GM12872 (cell line): Measurements from ENCODE around the gene DDX41.

Experiments
- TF ChIP-seq, protein P1 (sequence below): IDR thresholded peaks from 3 replicates; pipeline ENCODE4 v1.5.1; 2011; ENCODE audit warnings: low read depth, mild to moderate bottlenecking, low read length, moderate library complexity; ENCODE audit not compliant: insufficient read depth

DDX41 gene

DNA sequence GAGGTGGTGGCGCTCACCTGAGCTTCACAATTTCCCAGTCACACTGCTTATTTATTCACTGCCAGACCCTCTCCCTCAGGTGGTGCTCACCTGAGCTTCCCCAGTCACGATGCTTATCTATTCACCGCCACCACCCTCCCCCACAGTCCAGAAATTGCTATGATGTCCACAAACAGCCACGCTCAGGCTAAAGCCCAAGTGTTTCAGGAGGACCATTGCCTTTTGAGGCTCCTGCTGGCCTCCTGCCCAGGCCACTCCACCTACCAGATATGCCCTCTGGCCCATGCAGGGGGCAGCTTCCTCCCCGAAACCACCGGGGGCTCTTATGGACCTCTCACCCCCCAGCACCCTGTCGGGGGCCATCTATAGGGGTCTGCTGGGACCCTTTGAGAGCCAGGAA is 23.9 kb downstream of the DDX41 start:
- TF ChIP-seq, protein P1, sequence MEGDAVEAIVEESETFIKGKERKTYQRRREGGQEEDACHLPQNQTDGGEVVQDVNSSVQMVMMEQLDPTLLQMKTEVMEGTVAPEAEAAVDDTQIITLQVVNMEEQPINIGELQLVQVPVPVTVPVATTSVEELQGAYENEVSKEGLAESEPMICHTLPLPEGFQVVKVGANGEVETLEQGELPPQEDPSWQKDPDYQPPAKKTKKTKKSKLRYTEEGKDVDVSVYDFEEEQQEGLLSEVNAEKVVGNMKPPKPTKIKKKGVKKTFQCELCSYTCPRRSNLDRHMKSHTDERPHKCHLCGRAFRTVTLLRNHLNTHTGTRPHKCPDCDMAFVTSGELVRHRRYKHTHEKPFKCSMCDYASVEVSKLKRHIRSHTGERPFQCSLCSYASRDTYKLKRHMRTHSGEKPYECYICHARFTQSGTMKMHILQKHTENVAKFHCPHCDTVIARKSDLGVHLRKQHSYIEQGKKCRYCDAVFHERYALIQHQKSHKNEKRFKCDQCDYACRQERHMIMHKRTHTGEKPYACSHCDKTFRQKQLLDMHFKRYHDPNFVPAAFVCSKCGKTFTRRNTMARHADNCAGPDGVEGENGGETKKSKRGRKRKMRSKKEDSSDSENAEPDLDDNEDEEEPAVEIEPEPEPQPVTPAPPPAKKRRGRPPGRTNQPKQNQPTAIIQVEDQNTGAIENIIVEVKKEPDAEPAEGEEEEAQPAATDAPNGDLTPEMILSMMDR = no peak

DNA sequence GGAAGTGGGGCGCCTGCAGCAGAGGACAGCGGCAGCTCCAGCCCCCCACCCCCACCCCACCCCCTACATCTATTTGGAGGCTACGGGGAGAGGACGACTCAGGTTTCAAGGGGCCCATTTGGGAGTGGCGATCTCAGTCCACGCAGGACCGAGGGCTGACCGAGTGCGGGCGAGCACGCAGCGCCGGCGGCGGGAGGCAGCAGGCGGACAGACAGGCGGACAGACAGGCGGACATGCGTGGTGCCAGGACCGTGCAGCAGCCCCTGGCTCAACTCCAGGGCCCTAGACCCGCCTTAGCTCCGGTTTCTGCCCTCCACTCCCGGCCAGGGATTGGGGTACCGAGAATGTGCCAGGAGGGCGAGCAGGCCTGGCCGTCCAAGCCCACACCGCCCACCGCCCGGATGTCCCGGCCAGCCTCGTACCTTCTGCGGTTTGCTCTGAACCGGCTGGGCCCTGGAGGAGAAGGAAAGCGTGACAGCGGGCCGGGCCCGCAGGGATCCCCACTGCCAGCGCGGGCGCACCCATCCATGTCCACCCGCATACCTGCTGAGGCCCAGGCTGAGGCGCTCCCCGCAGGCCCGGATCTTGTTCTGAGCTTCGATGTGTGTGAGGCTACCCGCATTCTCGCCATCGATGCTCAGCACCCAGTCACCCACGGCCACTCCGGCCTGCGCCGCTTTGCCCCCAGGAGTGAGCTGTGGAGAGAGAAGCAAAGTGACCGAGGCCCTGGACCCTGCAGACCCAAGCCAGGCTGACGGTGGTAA is 24.6 kb downstream of the DDX41 start:
- TF ChIP-seq, protein P1 = no peak

DNA sequence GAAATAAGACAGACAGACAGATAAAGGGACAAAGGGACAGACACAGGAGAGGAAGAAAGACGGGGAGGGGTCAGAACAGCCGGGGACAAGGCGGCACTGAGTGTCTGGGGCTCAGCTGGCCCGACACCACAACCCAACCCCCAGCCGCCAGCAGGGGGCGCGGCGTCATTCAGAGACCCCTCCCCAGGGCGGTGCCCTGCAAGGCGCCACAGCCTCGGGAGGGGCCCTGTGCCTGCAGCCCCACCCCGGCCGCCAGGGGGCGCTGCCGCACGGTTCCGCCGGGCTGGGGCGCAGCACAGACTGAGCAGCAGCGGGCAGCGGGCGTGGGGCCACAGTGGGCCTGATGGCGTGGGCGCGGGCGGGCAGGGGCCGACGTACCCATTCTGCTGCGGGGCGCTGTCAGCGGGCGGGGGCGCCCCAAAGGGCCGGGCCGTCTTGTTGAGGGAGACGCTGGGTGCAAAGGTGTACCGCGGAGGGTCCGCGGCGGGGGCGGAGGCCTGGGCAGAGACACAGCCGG is 25.3 kb downstream of the DDX41 start:
- TF ChIP-seq, protein P1 = peak; percentile 60

DNA sequence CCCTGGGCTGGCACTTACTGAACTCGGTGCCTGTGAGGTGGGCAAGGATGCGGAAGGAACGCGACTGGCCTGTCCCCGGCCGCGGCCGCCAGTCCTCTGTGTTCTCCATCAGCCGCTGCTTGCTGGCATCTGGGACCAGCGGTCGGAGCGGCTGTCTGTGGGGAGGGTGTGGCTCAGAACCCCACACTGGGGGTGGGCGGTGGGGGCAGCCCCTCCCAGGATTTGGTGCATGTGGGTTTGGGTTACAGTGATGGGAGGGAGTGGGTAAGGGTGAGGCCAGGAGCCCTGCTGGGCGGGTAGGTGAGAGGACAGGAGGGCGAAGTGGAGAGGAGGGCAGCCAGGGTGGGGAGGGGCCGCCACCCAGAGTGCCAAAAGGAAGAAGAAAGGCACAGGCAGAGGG is 25.8 kb downstream of the DDX41 start:
- TF ChIP-seq, protein P1 = no peak

DNA sequence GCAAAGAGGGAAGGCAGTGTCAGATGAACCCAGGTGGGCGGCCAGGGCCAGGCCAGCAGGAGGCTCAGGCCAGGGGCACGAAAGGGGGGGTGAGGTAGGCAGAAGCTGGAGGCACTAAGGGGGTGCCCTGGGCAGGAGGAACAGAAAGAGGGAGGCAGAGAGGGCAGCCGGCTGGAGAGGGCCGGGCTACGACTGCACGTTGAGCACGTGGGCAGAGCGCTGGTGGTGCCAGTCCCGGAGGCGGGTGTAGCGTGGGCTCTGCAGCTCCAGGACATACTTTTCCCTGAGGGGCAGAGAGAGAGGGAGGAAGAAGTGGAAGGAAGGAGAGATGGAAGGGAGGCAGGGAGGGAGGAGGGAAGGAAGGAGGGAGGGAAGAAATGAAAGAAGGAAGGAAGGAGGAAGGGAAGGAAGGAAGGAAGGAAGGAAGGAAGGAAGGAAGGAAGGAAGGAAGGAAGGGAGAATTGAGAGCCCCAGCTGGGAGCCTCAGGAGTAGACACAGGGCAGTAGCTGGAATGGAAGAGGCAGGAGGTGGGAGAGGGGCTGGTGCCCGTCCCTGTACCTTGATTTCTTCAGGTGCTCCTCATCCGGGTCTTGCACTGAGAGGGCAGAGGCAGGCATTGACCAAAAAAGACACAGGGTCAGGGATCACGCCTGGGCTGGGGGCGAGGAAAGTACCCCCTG is 26.3 kb downstream of the DDX41 start:
- TF ChIP-seq, protein P1 = no peak

DNA sequence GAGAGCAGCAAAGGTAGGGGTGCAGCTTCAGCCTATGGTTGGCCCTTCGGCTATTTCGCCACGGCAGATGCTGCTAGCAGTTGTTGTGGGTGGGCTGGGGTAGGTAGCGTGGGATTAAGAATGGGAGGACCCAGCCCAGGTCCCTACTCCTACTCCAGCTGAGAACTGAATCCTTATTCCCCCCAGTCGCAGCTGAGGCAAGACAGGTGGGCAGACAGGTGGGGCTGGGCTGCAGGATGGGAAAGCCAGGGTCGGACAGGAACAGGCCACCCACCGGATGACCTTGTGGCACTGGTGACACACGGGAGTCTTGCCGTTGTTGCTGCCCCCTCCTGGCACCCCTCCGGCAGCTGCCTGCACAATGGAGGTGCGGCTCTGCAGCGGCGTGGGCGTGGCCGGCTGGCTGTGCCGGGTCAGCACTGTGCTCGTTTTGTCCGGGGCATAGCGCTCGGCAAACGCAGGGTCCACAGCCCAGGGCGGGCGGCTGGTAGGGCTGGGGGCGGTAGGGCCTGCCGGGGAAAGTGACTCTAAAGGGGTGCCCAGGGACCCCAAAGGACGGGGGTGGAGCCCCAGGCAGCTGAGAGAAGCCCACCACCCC is 27.5 kb downstream of the DDX41 start:
- TF ChIP-seq, protein P1 = no peak

DNA sequence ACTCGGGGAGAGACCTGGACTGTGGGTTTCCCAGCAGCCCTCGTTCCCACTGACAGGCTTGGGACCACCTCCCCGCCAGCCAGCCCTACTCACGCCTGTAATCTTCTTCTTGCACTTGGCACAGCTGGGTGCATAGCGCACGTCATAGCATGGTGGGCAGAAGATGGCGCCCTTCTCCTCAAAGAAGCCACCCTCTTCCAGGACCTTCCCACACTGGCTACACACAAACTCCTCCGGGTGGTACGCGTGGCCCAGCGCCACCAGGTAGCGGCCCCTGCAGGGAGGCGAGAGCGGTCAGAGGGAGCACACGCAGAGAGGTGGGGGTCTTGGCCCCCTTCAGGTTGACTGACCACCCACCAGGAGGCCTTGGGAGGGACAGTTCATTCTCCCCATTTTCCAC is 28.8 kb downstream of the DDX41 start:
- TF ChIP-seq, protein P1 = 0 out of 3 replicates have a peak, but pooled peaks have one; percentile 14
